NCI-H1417 treated with DMSO at 0.1 percent for 48 hours (cell line): Measurements from ENCODE around the gene MAGI1.
A peak's percentile ranks its signal among the peaks of the same experiment; 100 is the strongest.
"Not testable (repeated sequence)": the region's sequence is repeated elsewhere in the genome, so short reads cannot be mapped to it uniquely, and the experiment has no call there.

Experiments
- DNase-seq: peaks from one replicate; lab custom pipeline; 2025; lab: John Stamatoyannopoulos, UW

The MAGI1 gene

DNA sequence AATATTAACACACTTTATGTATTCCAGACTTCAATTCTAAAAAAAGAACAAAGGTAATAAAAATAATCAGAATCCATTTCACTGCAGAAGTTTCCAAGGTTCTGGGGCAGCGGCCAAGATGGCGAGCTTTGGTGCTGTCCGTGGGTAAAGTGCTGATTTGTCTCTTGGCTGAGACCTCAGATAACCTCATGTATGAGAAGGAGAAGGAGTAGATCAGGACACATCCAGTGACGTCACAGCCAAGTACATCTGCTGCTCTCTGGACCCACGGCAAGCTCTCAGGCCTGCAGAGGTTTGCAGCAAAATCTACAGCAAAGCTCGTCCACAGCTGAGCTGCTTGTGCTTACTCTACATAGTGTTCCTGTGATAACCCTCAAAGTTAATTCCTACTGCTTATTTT lies 165.7 kb downstream of the MAGI1 start:
- DNase-seq, result no peak

DNA sequence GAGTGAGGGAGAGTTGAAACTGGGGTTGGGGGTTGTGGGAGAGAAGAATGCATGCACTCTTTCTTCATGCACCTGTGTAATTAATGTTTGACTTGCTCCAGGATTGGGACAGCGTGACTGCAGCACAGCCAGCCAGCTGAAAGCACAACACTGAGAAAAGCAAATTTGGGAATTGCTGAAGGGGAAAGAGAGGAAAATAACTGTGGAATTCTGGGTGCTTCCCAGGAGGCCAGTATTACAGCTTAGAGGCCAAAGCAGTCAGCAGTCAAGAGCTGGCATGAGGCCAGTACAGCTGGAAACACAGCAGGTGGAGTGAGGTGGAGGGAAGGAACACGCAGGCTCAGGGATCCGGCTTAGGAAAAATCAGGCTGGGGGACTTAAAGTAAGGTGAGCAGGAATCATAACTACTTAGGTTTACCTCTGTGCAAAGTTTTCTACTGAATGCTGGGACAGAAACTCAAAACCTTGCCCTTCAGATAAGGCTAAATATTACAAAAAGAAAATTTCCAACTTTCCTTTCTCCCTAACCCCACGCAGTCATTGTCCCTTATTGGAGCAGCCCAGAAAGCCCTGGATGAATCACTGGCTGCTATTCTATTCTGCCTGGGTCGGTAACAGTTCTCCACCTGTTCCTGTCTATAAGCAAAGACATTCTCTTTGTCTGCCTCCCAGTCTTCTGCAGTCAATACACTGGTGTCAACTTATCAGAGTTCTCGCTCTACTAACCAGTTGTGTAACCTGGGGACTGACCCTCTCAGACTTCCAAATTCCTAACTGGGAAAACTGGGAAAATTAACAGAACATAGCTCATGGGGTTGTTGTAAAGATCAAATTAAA lies 167.2 kb downstream of the MAGI1 start:
- peak; percentile 74 for DNase-seq

DNA sequence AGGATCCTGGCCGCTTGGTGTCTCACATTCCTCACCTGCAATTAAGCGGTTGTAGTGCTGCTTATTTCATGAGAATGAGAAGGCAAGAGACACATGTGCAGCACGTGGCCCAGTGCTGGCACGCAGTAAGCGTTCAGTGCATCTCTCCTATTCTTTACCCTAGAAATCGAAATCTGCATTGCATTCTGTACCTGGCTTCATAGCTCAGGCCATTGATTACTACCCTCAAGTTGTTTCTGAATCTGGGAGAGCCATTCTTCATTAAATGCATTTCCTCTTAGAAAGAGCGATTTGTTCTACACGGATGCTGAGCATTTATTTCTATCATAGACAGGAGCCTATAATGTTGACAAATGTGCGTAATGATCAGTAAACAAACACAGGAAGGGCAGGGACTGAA lies 168.9 kb downstream of the MAGI1 start:
- no peak for DNase-seq

DNA sequence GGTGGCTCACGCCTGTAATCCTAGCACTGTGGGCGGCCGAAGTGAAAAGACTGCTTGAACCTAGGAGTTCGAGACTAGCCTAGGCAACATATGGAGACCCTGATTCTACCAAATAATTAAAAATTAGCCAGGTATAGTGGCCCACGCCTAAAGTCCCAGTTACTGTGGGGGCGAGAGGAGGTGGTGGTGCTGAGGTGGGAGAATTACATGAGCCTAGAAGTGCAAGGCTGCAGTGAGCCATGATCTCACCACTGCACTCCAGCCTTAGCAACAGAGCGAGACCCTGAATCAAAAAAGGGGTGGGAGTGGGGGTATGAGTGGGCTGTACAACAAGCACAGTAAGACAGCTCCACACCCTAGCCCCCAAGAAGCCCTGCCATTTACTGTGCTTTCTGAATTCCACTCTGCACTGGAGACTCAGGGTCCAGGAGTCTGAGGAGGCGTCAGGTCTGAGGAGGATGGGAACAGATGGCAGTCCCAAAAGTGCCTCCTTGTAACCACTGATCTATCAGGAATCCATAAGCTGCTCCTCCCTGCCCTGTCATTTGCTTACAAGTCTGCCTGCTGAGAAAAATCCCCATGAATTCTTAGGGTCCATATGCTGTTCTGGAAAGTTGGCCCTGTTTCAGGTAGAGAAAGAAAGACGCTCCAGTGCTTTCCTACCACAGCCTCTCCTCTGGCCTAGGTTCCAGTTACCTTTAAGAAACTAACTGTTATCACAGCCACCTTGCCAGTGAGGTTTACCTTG lies 171.1 kb downstream of the MAGI1 start:
- no peak for DNase-seq

DNA sequence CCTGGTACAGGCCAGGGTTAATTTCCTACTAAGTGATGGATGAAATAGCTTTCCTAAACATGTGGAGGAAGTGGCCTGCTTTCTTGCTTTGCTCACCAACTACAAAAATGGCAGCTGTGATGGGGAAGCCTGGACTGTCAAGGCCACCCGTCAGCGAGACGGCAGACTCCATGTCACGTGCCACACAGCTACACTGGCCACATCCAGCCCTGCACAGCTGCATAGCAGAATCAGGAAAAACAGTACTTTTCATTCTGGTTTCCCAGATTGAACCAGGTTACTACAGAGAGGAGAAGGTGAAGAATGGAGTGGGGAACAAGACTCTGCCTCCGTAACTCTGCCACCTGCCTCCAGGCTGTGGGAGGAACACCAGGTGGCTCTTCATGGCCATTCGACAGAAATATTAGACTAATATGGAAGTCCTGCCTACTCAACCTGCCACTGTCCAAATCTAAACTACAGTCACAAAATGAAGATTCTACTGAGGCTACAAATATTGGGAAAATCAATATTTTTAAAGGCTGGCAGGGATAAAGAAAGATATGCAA lies 174.3 kb downstream of the MAGI1 start:
- no peak for DNase-seq

DNA sequence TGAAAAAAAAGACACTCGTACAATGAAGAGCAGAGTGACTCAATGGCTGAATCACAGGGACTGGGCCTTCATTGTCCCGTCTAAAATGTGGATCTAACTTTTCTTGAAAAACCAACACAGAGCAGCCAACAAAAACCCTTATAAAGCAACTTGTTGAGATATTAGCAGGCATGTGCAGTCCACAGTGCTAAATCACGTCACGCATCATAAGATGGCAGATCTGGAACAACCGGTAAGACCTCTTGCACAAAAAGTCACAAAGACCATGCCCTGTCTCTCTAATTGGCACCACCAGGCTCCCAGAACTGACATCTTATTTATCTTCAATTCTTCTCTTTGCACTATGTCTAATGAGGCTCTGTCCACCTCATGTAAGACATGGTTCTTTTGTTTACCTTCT lies 177.0 kb downstream of the MAGI1 start:
- DNase-seq, result no peak

DNA sequence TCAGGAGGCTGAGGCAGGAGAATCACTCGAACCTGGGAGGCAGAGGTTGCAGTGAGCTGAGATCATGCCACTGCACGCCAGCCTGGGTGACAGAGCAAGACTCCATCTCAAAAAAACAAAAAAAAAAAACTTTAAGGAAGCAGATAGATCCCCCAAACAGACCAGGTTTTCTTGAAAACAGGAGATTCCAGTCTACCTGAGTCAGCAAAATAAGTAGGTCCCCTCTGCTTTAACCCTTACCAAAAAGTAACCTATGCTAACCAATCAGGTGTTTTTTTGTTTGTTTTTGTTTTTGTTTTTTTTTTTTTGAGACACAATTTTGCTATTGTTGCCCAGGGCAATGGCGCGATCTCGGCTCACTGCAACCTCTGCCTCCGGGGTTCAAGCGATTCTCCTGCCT lies 179.1 kb downstream of the MAGI1 start:
- not testable (repeated sequence) for DNase-seq

DNA sequence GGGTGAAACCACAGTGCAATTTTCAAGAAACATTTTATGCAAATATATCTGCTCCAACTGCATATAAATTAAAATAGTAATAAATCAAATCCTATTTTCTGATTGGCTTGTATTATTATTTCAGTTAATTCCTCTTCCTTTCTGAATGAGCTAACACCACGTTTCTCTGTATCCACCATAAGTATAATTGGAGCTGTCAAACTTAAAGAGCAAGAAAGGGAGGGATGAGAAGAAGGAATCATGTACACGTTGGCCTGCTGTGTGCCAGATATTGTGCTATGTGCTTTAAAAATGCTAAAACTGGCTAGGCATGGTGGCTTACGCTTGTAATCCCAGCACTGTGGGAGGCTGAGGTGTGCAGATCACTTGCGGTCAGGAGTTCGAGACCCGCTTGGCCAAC lies 180.0 kb downstream of the MAGI1 start:
- DNase-seq, result no peak

DNA sequence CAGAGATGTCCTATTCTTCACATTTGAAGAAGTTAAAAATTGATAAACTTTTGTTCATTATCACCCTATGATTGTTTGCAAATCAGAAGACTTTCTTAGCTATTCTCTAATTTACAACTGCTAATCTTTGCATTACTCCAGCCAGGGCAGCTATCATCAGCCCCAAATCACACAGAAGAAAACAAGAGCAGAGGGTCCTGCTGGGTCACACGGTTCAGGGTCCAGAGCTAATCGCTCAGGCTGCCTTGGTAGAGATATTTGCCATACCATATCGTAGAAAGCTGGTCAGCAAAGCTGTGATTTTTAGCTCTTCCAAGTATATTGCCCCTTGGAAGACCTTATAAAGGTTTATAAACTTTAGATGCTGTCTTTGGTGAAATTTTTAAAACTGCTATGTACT lies 181.4 kb downstream of the MAGI1 start:
- no peak for DNase-seq

DNA sequence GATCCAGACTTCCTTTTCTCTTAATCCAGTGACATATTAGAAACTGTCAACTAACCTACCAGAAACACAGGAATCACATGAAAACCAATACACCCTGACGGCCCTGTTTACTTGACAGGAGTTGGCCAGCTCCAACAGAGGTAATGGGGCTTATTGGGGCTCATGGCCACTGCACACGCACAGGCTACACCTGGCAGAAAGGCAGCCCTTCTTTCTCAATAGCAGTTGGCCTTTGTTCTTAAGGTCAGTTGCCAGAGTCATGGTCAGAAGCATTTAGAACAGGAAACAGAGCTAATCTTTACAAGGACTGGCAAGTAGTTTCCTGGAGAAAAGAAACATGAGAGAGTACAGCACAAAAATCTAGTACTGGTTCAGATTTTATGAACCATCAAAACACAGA lies 181.8 kb downstream of the MAGI1 start:
- DNase-seq, result no peak

DNA sequence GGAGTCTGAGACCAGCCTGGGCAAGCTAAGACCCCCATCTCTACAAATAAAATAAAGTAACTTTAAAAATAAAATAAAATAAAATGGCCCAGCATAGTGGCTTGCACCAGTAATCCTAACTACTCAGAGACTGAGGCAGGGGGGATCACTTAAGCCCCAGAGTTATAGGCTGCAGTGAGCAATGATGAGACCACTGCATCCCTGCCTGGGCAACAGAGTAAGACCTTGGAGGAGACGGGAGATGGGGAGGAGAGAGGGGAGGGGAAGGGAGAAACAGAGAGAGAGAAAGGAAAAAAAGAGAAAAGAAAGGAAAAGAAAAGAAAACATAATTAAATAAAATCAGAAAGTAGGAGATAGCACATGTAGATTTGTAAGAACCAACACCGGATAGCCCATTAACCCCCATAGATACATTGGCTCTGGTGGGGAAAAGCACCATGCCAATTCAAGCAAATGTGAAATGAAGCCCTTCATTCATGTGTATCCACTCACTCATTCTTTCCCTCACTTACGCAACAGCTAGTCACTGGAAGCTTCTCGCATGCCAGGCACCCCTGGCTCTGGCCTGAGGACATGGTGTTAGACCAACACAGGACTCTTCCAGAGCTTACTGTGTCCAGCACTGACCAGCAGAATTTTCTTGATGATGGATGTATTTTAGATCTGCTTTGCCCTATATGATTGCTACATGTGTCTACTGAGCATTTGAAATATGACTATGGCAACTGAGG lies 183.2 kb downstream of the MAGI1 start:
- DNase-seq, result no peak

DNA sequence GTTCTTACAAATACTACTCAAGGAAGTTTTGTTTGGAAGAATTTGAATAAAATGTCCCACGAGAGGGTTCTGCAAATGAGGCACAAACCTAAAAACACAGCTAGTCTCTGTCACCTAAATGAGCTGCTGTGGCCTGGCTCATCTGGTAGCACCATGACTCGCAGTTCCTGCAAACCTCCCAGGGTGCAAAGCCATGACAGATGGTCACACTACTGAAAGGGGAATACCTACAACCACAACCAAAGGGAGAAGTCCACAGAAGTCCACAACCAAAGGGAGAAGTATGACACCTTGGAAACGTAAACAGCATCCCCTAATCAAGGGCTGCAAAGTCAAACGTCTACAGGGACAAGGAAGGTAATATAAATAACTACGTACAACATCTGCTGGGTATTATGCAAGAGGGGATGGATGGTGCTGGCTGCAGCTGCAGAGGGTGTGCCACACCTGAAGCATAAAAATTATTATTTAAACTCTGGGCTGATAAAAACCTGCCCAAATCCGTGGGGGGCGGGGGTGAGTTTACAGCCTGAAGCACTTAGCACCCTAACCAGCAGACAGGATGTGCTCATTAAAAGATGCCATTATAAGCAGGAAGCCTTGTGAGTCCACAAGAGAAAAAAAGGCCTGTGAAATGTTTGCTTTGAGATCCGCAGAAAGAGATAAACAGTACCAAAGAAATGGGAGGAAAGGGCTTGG lies 184.0 kb downstream of the MAGI1 start:
- DNase-seq, result no peak

DNA sequence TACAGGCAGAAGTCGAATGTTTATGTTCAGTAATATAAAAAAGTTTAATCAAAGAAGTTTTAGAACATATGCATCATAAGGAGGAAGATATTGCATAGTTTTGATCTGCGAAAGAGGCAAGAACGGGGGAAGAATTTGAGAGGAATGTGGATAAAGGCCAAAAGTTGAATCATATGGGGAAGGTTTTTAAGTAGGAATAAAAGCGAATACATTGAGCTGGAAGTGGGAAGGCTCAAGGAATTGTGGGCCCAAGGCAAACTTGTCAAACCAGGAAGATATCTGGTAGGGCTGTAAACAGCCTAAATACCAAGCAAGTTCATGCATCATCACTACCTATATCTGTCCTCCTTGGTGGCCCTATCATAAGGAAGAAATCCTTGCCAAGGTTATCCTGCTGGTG lies 186.9 kb downstream of the MAGI1 start:
- DNase-seq, result no peak

DNA sequence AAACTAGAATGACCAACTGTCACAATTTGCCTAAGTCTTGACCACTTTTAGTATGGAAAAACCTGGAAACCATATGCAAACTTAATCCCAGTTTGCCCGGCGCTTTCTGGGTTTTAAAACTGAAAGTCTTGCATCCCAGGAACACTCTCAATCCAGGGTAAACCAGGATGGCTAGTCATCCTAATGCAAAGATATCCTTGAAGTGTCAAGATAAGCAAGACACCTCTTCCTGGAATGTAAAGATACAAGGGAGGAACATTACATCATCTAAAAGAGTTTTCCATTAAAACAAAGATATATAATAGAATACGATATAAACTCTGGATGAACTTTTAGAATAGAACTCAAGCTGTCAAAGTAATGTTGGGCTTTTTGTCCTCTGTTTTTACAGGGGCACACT lies 188.5 kb downstream of the MAGI1 start:
- no peak for DNase-seq

DNA sequence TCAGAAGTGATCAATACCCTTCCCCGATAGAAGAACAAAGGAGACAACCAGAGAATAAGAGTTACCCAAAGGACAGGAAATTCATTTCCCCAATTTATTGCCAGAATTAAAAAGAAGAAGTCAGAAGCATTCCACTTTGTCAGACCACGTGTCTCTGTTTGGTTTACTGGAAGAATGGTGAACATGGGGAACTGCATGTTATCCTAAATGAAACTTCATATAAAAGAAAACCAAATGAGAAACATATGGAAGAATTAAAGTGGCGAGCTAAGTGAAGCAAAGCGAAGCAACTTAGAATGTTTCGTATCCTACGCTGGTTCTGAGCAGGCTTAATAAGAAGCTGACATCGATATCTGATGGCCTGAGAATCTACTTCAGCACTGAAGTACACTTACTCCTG lies 190.7 kb downstream of the MAGI1 start:
- DNase-seq, result no peak

DNA sequence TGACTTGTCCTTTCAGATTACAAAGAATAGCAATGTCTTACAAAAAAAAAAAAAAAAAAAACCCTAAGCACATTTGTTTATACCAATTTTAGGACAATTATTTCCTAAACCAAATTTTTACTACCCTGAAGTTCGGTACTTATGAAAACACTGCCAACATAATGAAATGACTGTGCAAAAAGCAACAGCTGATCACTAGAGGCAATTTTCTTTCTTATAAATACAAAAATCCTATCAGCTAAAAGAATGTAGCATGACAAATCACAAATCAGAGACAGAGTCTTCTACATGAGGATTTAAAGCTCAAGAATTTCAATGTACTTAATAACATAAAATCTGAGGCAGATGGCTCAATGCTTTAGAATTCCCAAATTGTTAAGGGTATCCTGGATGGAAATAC lies 191.8 kb downstream of the MAGI1 start:
- no peak for DNase-seq

DNA sequence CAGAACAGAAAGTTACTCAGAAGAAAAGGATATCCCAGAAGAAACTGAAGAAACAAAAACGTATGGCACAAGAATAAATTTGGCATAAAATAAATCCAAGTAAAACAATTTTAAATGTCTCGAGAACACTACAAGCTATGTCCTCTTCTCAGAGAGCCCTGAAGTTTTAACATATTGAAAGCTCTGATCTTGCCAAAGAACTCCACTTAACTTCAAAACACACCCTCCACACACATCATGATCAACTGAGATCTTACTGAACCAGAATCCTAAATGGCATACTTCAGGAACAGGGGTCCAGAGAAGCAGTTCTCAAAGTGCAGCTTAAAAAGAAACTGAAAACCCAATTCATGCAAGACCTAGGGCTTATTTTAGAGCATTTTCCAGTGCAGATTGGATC lies 194.3 kb downstream of the MAGI1 start:
- no peak for DNase-seq

DNA sequence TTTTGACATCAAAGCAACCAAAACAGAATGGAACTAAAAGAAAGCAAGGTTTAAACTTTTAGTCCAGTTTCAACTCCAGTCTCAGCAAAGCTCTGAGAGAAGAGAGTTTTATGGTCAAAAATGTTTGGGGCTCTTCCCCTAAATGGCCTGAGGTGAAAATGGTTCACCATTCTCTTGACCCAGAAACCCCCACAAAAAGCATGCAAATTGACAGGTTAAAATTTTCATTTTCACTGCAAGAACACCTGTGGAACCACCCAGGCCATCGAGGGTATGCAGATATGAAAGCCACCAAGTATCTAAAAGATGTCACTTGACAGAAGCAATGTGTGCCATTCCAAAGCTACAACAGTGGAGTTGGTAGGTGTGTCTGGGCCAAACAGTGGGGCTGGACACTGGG lies 195.0 kb downstream of the MAGI1 start:
- no peak for DNase-seq

DNA sequence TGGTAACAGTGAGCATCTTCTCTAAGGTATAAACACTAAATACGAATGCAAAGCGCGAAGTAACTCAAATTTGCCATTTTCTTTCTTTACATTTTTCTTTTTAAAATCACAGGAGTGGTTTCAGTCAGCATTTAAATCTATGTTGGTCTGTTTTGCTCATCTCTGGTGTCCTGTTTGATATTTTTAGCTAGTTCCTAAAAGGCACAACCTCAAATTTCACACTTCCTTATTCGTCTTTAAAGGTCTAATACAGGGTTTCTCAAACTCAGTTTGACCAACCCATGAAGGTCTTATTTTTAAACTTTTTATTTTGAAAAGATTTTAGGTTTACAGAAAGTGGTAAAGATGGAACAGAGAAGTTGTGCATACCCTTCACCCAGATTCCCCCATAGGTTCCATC lies 201.1 kb downstream of the MAGI1 start:
- DNase-seq, result no peak

DNA sequence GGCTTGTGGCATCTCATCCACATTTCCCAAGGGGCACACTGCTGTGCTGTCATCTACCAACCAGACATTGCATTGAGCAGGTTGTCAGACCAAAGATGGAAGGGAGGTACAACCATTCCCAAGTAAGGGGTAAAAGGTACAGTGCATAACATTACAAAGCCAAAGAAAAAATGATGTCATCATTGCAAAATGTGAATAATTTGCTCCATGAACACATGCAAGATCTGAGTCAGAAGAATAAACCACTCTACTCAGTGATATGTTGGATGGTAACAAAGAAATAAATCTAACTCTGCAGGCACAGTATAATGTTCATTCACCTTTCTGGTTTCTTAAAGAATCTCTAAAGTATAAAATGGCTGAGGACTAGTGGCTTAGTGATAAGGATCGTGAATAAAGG lies 202.7 kb downstream of the MAGI1 start:
- DNase-seq, result no peak

DNA sequence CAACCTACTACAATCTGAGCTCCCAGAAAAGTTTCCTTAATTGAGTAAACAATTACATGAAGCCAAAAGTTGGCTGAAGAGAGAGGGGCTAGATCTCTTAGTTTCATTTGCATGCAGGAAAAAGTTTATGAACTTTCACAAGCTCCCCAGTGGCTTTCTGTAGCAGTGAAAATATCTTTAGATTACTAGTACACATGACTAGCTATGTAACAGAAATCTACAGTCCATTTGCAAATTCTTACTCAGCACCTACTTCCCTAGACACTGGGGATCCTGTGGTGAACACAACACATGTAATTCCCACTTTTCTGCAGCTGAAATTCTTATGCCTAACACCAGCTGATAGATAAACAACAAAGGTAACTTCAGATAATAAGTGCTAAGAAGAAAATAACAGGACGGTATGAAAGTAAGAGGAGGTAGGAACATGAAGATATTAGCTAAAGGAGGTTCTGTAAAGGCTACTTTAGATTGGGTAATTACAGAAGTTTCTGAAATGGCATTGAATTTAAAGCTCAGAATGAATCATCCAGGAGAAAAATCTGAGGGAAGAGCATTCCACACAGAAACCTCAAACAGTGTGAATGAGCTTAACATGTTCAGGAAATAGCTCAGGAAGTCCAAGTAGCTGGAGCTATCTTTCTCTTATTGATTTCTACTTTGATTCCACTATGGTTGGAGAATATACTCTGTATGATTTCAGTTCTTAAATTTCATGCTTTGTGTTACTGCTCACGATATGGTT lies 204.8 kb downstream of the MAGI1 start:
- DNase-seq, result no peak
